Transverse colon (tissue), 3 donors: Measurements from ENCODE around the gene ZNF711.
"Not testable (repeated sequence)": the region's sequence is repeated elsewhere in the genome, so short reads cannot be mapped to it uniquely, and the experiment has no call there.

ENCODE experiments used
- EP300 ChIP-seq: sonication (generic); formaldehyde crosslinking; IDR thresholded peaks from one replicate; pipeline ENCODE4 v1.6.1; 2017; ENCODE audit warnings: antibody characterized with exemption, low read depth
- POLR2A ChIP-seq: fragments of 450-650 bp; IDR thresholded peaks from one replicate; pipeline ENCODE4 v1.6.1; 2016; ENCODE audit warnings: antibody characterized with exemption, mild to moderate bottlenecking, moderate library complexity
- TF ChIP-seq, protein P1 (sequence below), 5 experiments: fragments of 200-600 bp in 3 of 5; fragments of 450-650 bp in 2 of 5; sonication (generic) in 3 of 5; IDR thresholded peaks; 1 replicate in 2 of 5; 2 replicates in 3 of 5; pipeline ENCODE4 v1.5.1; 2016 to 2017; ENCODE audit warnings: antibody characterized with exemption in 5 of 5, inconsistent platforms in 3 of 5, mild to moderate bottlenecking in 2 of 5, moderate library complexity in 1 of 5

GRCh38 chrX:85285286-85285685 lies 41.5 kb downstream of the ZNF711 start:
- TF ChIP-seq, protein P1, sequence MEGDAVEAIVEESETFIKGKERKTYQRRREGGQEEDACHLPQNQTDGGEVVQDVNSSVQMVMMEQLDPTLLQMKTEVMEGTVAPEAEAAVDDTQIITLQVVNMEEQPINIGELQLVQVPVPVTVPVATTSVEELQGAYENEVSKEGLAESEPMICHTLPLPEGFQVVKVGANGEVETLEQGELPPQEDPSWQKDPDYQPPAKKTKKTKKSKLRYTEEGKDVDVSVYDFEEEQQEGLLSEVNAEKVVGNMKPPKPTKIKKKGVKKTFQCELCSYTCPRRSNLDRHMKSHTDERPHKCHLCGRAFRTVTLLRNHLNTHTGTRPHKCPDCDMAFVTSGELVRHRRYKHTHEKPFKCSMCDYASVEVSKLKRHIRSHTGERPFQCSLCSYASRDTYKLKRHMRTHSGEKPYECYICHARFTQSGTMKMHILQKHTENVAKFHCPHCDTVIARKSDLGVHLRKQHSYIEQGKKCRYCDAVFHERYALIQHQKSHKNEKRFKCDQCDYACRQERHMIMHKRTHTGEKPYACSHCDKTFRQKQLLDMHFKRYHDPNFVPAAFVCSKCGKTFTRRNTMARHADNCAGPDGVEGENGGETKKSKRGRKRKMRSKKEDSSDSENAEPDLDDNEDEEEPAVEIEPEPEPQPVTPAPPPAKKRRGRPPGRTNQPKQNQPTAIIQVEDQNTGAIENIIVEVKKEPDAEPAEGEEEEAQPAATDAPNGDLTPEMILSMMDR (IDR thresholded peaks at IDR 0.05), result not testable (repeated sequence)
- TF ChIP-seq EP300, POLR2A: not testable (repeated sequence)
